Panc1 (cell line): ENCODE results near the gene DECR2. TPM values are rescaled to one million over a fixed set of nuclear protein-coding genes. Genes with fewer than 3 reads are reported as not detected.

ENCODE experiments used
- ATAC-seq: fragments of 200-7000 bp; cut with Tn5 transposase; 2 replicates; pipeline ENCODE4 v1.9.1; 2020; ENCODE audit warnings: mild to moderate bottlenecking, moderate library complexity
- BruUV-seq: library from RNA; stranded (reverse); fragments of 400-500 nt; replicated peaks from 2 replicates; lab custom pipeline; 2021; lab: Mats Ljungman, UMichigan
- CTCF ChIA-PET: fragments of 300-600 bp; sonication (Branson Sonifier 250); formaldehyde crosslinking; loops from one replicate; lab custom pipeline; 2022; ENCODE audit warnings: antibody characterized with exemption; lab: Charles Lee
- POLR2A ChIA-PET: fragments of 300-600 bp; sonication (Branson Sonifier 250); formaldehyde crosslinking; loops from one replicate; lab custom pipeline; 2022; ENCODE audit warnings: antibody characterized with exemption; lab: Charles Lee
- DNase-seq: peaks from one replicate; pipeline ENCODE4 v3.0.0-alpha.2; 2010; ENCODE audit warnings: low read depth, low spot score
- H3K27ac ChIP-seq: 2 replicates; pipeline ENCODE4 v1.5.1; 2011; ENCODE audit warnings: mild to moderate bottlenecking, low read length, inconsistent platforms
- H3K27me3 ChIP-seq: fragments of 200-500 bp; sonication (Bioruptor generic); 2 replicates; pipeline ENCODE4 v1.6.0; 2014; ENCODE audit warnings: low read length, inconsistent platforms; ENCODE audit not compliant: control insufficient read depth, insufficient read depth
- H3K36me3 ChIP-seq: fragments of 200-500 bp; sonication (Bioruptor generic); 2 replicates; pipeline ENCODE4 v1.5.1; 2014; ENCODE audit warnings: inconsistent platforms, mild to moderate bottlenecking, low read length, moderate library complexity; ENCODE audit not compliant: control insufficient read depth, insufficient read depth
- H3K4me1 ChIP-seq: 2 replicates; pipeline ENCODE4 v1.5.1; 2011; ENCODE audit warnings: inconsistent platforms, mild to moderate bottlenecking, low read length, moderate library complexity; ENCODE audit not compliant: control insufficient read depth, insufficient read depth
- H3K4me3 ChIP-seq, 2 experiments: 2 replicates each; pipeline ENCODE4 v1.5.1; 2011 to 2012; ENCODE audit warnings: low read depth in 2 of 2, low read length in 2 of 2, mild to moderate bottlenecking in 2 of 2, inconsistent platforms in 1 of 2, moderate library complexity in 1 of 2
- H3K9me3 ChIP-seq: fragments of 200-500 bp; sonication (Bioruptor generic); 2 replicates; pipeline ENCODE4 v1.5.1; 2014; ENCODE audit warnings: low read depth, mild to moderate bottlenecking, inconsistent platforms, low read length, moderate library complexity; ENCODE audit not compliant: control insufficient read depth, insufficient read depth
- POLR2AphosphoS5 ChIP-seq: IDR thresholded peaks from 2 replicates; pipeline ENCODE4 v1.6.1; 2012; ENCODE audit warnings: mild to moderate bottlenecking, low read depth, low read length, moderate library complexity
- SIN3A ChIP-seq: IDR thresholded peaks from 2 replicates; pipeline ENCODE4 v1.6.1; 2012; ENCODE audit warnings: low read depth, mild to moderate bottlenecking, low read length, moderate library complexity, borderline replicate concordance; ENCODE audit not compliant: insufficient read depth
- TCF7L2 ChIP-seq: IDR thresholded peaks from 2 replicates; pipeline ENCODE4 v1.6.1; 2011; ENCODE audit warnings: mild to moderate bottlenecking, low read depth, low read length, inconsistent platforms
- in situ Hi-C: cut with HindIII; loops from 2 replicates; pipeline ENCODE4 v1.10.0; 2016; ENCODE audit warnings: low sequenced_read_pairs, low pct_unique_long_range_greater_than_20kb
- intact Hi-C: fragments of 100-400 bp; cut with micrococcal nuclease; formaldehyde crosslinking; loops from one replicate; pipeline ENCODE4 v1.10.0; 2022; ENCODE audit not compliant: unreplicated experiment
- total RNA-seq: library from RNA; stranded (reverse); gene quantifications from one replicate; pipeline ENCODE4 v1.2.1, GENCODE V29; 2021; ENCODE audit not compliant: unreplicated experiment
- TF ChIP-seq, protein P1 (sequence below): fragments of 450-650 bp; IDR thresholded peaks from 2 replicates; pipeline ENCODE4 v1.5.1; 2017; ENCODE audit warnings: mild to moderate bottlenecking
- TF ChIP-seq, protein P2 (sequence below), 2 experiments: IDR thresholded peaks; 2 replicates each; pipeline ENCODE4 v1.6.1; 2011 to 2012; ENCODE audit warnings: low read depth in 2 of 2, control low read depth in 1 of 2, low read length in 1 of 2, mild to moderate bottlenecking in 1 of 2, moderate library complexity in 1 of 2; ENCODE audit not compliant: insufficient read depth in 1 of 2

DECR2 gene
- total RNA-seq, 1 experiment from 2014 or later: 92.7 TPM

DNA sequence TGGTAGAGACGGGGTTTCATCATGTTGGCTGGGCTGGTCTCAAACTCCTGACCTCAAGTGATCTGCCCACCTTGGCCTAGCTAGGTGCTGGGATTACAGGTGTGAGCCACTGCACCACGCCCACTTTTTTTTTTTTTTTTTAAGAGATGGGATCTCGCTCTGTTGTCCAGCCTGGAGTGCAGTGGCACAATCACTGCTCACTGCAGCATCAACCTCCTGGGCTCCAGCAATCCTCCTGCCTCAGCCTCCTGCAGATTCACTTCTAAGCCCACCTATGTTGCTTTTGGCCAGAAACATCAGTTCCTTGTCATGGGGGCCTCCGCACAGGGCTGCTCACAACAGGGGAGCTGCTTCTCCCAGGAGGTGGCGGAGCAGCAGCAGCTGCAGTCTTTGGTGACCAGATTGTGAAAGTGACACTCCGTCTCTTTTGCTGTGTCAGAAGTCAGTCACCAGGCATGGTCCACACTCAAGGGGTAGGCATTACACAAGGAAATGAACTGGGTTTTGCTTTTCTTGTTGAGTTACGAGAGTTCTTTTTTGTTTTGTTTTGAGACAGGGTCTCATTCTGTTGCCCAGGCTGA lies 9.1 kb upstream of the DECR2 start:
- no peaks in the 10 kb centered on the region for H3K36me3 ChIP-seq
- BruUV-seq: TSS peak; percentile 78
- H3K4me1 ChIP-seq: peaks cover 16% of the 10 kb centered on the region
- ChIA-PET POLR2A (interaction anchor here (0.7 kb wide), 1 partner anchor 101 kb away, joined by 3 read pairs; no protein-coding TSS in a partner anchor), CTCF (interaction anchor here (0.7 kb wide), 2 partner anchors 127 to 132 kb away, joined by 4 read pairs; no protein-coding TSS in a partner anchor)
- H3K4me3 ChIP-seq: no peak overlapping the region
- no peak for TF ChIP-seq TCF7L2
- TF ChIP-seq POLR2AphosphoS5: no peak
- ATAC-seq (no peak), DNase-seq (no peak)
- 0 out of 2 replicates have a peak overlapping the region, but pooled peaks have one; percentile 9 for H3K27ac ChIP-seq
- no peaks in the 10 kb centered on the region for H3K27me3 ChIP-seq
- H3K9me3 ChIP-seq: no peaks in the 10 kb centered on the region
- in situ Hi-C loops (no loop called here), intact Hi-C loops (loop anchor here (5.0 kb wide), 1 partner anchor 105 kb away; no protein-coding TSS in a partner anchor)

DNA sequence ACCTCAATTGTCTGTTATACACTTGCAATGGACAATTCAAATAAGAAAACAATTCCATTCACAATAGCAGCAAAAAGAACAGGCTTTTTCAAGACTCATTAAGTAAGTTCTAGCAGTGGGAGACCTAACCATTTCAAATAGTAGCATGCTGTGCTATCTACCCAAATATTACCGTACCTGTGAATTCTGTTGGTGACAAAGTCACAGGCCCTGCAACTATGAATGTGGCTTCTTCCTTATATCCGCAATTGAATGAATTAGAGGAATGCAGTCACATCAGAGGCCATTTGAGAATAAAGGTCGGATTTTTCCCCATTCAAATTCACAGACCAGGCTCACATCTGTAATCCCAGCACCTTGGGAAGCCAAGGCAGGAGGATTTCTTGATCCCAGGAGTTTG lies 5.5 kb upstream of the DECR2 start:
- ATAC-seq (no peak), DNase-seq (no peak)
- in situ Hi-C loops: no loop called here
- Histone ChIP-seq H3K27me3 (no peaks in the 10 kb centered on the region), H3K27ac (peak overlapping the region; percentile 94), H3K36me3 (no peaks in the 10 kb centered on the region), H3K4me1 (peaks cover 34% of the 10 kb centered on the region), H3K4me3 (peak overlapping the region; percentile 52 to 87), H3K9me3 (no peaks in the 10 kb centered on the region)
- TF ChIP-seq, protein P1, sequence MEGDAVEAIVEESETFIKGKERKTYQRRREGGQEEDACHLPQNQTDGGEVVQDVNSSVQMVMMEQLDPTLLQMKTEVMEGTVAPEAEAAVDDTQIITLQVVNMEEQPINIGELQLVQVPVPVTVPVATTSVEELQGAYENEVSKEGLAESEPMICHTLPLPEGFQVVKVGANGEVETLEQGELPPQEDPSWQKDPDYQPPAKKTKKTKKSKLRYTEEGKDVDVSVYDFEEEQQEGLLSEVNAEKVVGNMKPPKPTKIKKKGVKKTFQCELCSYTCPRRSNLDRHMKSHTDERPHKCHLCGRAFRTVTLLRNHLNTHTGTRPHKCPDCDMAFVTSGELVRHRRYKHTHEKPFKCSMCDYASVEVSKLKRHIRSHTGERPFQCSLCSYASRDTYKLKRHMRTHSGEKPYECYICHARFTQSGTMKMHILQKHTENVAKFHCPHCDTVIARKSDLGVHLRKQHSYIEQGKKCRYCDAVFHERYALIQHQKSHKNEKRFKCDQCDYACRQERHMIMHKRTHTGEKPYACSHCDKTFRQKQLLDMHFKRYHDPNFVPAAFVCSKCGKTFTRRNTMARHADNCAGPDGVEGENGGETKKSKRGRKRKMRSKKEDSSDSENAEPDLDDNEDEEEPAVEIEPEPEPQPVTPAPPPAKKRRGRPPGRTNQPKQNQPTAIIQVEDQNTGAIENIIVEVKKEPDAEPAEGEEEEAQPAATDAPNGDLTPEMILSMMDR: no peak
- TF ChIP-seq POLR2AphosphoS5 (0 out of 2 replicates have a peak, but pooled peaks have one; percentile 44), SIN3A (no peak), TCF7L2 (no peak)
- TF ChIP-seq, protein P2, sequence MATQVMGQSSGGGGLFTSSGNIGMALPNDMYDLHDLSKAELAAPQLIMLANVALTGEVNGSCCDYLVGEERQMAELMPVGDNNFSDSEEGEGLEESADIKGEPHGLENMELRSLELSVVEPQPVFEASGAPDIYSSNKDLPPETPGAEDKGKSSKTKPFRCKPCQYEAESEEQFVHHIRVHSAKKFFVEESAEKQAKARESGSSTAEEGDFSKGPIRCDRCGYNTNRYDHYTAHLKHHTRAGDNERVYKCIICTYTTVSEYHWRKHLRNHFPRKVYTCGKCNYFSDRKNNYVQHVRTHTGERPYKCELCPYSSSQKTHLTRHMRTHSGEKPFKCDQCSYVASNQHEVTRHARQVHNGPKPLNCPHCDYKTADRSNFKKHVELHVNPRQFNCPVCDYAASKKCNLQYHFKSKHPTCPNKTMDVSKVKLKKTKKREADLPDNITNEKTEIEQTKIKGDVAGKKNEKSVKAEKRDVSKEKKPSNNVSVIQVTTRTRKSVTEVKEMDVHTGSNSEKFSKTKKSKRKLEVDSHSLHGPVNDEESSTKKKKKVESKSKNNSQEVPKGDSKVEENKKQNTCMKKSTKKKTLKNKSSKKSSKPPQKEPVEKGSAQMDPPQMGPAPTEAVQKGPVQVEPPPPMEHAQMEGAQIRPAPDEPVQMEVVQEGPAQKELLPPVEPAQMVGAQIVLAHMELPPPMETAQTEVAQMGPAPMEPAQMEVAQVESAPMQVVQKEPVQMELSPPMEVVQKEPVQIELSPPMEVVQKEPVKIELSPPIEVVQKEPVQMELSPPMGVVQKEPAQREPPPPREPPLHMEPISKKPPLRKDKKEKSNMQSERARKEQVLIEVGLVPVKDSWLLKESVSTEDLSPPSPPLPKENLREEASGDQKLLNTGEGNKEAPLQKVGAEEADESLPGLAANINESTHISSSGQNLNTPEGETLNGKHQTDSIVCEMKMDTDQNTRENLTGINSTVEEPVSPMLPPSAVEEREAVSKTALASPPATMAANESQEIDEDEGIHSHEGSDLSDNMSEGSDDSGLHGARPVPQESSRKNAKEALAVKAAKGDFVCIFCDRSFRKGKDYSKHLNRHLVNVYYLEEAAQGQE (IDR thresholded peaks at IDR 0.05; ENCODE audit: insufficient read depth in 1 of 2, low read depth in 2 of 2, low read length in 1 of 2): no peak
- CTCF ChIA-PET: interaction anchor here (0.5 to 0.7 kb wide), 2 partner anchors 9 to 1742 kb away, joined by 3 to 13 read pairs; no protein-coding TSS in a partner anchor
- BruUV-seq: TSS peak; percentile 72
- POLR2A ChIA-PET: no interaction called here
- intact Hi-C loops: no loop called here

DNA sequence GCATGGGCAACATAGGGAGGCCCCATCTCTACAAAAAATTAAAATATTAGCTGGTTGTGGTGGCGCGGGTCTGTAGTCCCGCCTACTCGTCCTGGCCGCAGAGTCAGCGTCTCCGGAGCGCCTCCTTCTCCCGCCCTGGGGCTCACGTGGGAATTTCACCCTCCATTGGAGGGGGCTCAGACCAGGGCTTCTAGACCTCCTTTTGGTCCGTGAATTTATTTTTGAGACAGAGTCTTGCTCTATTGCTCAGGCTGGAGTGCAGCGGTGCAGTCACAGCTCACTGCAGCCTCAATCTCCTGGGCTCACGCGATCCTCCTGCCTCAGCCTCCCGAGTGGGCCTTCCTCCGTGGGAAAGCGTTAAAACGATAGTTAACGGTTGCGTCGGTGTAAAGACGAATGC lies 5.1 kb upstream of the DECR2 start:
- H3K9me3 ChIP-seq: no peaks in the 10 kb centered on the region
- TF ChIP-seq, protein P1: no peak
- TF ChIP-seq, protein P2 (IDR thresholded peaks at IDR 0.05; ENCODE audit: insufficient read depth in 1 of 2, low read depth in 2 of 2, low read length in 1 of 2): no peak
- no peak for TF ChIP-seq TCF7L2
- TF ChIP-seq SIN3A: 0 out of 2 replicates have a peak, but pooled peaks have one; percentile 56
- TF ChIP-seq POLR2AphosphoS5: peak; percentile 29; the same call in 1 of the 2 replicates
- DNase-seq (no peak), ATAC-seq (peak; percentile 54)
- H3K27ac ChIP-seq: peak overlapping the region; percentile 94
- ChIA-PET CTCF (interaction anchor here (0.5 kb wide), 1 partner anchor 10 kb away, joined by 13 read pairs; no protein-coding TSS in a partner anchor), POLR2A (no interaction called here)
- intact Hi-C loops (no loop called here), in situ Hi-C loops (no loop called here)
- peak overlapping the region; percentile 52 to 87 for H3K4me3 ChIP-seq
- no TSS peak for BruUV-seq
- H3K4me1 ChIP-seq: peaks cover 34% of the 10 kb centered on the region
- H3K36me3 ChIP-seq: no peaks in the 10 kb centered on the region
- H3K27me3 ChIP-seq: no peaks in the 10 kb centered on the region
